A673 (cell line): Measurements from ENCODE around the gene TMEM163.

Experiments used
- EZH2 ChIP-seq: fragments of 200-600 bp; sonication (generic); IDR thresholded peaks from 2 replicates; pipeline ENCODE4 v1.6.1; 2017; ENCODE audit warnings: borderline replicate concordance, low read depth, mild to moderate bottlenecking, mixed read lengths, antibody characterized with exemption, low read length; ENCODE audit not compliant: poor library complexity, severe bottlenecking
- TF ChIP-seq, protein P1 (sequence below): fragments of 300-800, 200-600 bp; sonication (generic); conservative IDR thresholded peaks from 2 replicates; pipeline ENCODE4 v1.5.1; 2017; ENCODE audit warnings: low read depth, mild to moderate bottlenecking, antibody characterized with exemption, low read length, moderate library complexity, mixed read lengths

DNA sequence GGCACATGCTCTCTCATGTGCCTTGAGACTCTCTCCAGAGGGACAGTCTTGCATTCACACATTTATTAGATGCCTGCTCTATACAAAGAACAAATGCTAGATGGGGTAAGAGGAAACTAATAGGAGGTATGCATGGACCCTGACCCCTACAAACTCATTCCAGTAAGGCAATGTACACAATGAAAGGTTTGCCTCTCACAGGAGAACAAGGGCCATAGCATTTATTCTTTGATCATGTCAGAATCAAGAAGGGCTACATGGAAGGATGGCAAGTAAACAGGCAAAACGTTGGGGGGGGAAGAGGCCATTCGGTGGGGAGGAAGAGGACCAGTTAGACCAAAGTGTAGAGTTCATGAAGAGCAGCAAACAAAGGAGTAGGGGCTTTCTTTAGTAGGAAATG lies 130.2 kb downstream of the TMEM163 start:
- TF ChIP-seq, protein P1, sequence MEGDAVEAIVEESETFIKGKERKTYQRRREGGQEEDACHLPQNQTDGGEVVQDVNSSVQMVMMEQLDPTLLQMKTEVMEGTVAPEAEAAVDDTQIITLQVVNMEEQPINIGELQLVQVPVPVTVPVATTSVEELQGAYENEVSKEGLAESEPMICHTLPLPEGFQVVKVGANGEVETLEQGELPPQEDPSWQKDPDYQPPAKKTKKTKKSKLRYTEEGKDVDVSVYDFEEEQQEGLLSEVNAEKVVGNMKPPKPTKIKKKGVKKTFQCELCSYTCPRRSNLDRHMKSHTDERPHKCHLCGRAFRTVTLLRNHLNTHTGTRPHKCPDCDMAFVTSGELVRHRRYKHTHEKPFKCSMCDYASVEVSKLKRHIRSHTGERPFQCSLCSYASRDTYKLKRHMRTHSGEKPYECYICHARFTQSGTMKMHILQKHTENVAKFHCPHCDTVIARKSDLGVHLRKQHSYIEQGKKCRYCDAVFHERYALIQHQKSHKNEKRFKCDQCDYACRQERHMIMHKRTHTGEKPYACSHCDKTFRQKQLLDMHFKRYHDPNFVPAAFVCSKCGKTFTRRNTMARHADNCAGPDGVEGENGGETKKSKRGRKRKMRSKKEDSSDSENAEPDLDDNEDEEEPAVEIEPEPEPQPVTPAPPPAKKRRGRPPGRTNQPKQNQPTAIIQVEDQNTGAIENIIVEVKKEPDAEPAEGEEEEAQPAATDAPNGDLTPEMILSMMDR = no peak
- TF ChIP-seq EZH2 = no peak
